Ishikawa (cell line): ENCODE results near the gene CDRT15L2.

Experiments used
- CEBPB ChIP-seq: IDR thresholded peaks from 2 replicates; pipeline ENCODE4 v1.6.1; 2012
- EP300 ChIP-seq: IDR thresholded peaks from 2 replicates; pipeline ENCODE4 v1.6.1; 2012; ENCODE audit warnings: borderline replicate concordance
- RAD21 ChIP-seq: IDR thresholded peaks from 2 replicates; pipeline ENCODE4 v1.6.1; 2012; ENCODE audit warnings: low read depth
- TAF1 ChIP-seq: IDR thresholded peaks from 2 replicates; pipeline ENCODE4 v1.6.1; 2012; ENCODE audit warnings: low read depth, mild to moderate bottlenecking
- TCF12 ChIP-seq: IDR thresholded peaks from 2 replicates; pipeline ENCODE4 v1.6.1; 2012; ENCODE audit warnings: low read depth
- TEAD4 ChIP-seq: IDR thresholded peaks from 2 replicates; pipeline ENCODE4 v1.6.1; 2012
- YY1 ChIP-seq: IDR thresholded peaks from 2 replicates; pipeline ENCODE4 v1.6.1; 2012; ENCODE audit warnings: low read depth
- TF ChIP-seq, protein P1 (sequence below): IDR thresholded peaks from 2 replicates; pipeline ENCODE4 v1.6.1; 2012
- TF ChIP-seq, protein P2 (sequence below): IDR thresholded peaks from 2 replicates; pipeline ENCODE4 v1.6.1; 2012; ENCODE audit warnings: low read depth, mild to moderate bottlenecking

DNA sequence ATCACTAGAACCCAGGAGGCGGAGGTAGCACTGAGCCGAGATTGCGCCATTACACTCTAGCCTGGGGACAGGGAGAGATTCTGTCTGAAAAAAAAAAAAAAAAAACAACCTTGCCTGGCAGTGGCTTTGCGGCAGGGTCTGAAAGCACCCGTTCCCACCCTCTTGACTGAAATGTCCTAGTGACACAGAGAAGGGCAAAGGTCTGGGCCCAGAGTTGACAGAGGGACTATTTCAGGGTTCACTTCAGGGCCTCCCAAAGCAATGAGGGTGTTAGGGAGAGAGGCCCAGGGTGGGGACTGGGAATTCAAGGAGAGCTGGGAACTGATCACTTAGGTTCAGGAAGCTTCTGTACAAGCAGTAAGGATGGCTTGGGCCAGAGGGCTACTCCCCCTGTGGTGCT is 13.8 kb upstream of the CDRT15L2 start:
- no peak for TF ChIP-seq EP300
- TF ChIP-seq, protein P1, sequence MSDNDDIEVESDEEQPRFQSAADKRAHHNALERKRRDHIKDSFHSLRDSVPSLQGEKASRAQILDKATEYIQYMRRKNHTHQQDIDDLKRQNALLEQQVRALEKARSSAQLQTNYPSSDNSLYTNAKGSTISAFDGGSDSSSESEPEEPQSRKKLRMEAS: no peak
- TF ChIP-seq TCF12: no peak
- no peak for TF ChIP-seq CEBPB
- TF ChIP-seq YY1: no peak
- no peak for TF ChIP-seq TEAD4
- no peak for TF ChIP-seq RAD21
- TF ChIP-seq TAF1: no peak
- TF ChIP-seq, protein P2, sequence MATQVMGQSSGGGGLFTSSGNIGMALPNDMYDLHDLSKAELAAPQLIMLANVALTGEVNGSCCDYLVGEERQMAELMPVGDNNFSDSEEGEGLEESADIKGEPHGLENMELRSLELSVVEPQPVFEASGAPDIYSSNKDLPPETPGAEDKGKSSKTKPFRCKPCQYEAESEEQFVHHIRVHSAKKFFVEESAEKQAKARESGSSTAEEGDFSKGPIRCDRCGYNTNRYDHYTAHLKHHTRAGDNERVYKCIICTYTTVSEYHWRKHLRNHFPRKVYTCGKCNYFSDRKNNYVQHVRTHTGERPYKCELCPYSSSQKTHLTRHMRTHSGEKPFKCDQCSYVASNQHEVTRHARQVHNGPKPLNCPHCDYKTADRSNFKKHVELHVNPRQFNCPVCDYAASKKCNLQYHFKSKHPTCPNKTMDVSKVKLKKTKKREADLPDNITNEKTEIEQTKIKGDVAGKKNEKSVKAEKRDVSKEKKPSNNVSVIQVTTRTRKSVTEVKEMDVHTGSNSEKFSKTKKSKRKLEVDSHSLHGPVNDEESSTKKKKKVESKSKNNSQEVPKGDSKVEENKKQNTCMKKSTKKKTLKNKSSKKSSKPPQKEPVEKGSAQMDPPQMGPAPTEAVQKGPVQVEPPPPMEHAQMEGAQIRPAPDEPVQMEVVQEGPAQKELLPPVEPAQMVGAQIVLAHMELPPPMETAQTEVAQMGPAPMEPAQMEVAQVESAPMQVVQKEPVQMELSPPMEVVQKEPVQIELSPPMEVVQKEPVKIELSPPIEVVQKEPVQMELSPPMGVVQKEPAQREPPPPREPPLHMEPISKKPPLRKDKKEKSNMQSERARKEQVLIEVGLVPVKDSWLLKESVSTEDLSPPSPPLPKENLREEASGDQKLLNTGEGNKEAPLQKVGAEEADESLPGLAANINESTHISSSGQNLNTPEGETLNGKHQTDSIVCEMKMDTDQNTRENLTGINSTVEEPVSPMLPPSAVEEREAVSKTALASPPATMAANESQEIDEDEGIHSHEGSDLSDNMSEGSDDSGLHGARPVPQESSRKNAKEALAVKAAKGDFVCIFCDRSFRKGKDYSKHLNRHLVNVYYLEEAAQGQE: no peak
